Ishikawa (cell line): ENCODE data around the gene STPG4.

Experiments used
- CEBPB ChIP-seq: IDR thresholded peaks from 2 replicates; pipeline ENCODE4 v1.6.1; 2012
- NFIC ChIP-seq: IDR thresholded peaks from 2 replicates; pipeline ENCODE4 v1.6.1; 2012
- RAD21 ChIP-seq: IDR thresholded peaks from 2 replicates; pipeline ENCODE4 v1.6.1; 2012; ENCODE audit warnings: low read depth
- REST ChIP-seq: IDR thresholded peaks from 2 replicates; pipeline ENCODE4 v1.6.1; 2012; ENCODE audit warnings: low read depth, mild to moderate bottlenecking
- USF1 ChIP-seq: IDR thresholded peaks from 2 replicates; pipeline ENCODE4 v1.6.1; 2012
- YY1 ChIP-seq: IDR thresholded peaks from 2 replicates; pipeline ENCODE4 v1.6.1; 2012; ENCODE audit warnings: low read depth

GRCh38 chr2:47162780-47163179 is 7.7 kb upstream of the STPG4 start:
- TF ChIP-seq REST (no peak), CEBPB (no peak), NFIC (no peak), YY1 (no peak), USF1 (no peak), RAD21 (no peak)
